Activated CD8-positive, alpha-beta T cell treated with anti-CD3 and anti-CD28 coated beads, Interleukin-2, amount 10 ng/mL, durations not matched to agents 7 days and 5 days (primary cell): ENCODE results near the gene ASTN2. TPM values are rescaled to one million over a fixed set of nuclear protein-coding genes. Genes with fewer than 3 reads are reported as not detected.
"Not testable (repeated sequence)": the region's sequence is repeated elsewhere in the genome, so short reads cannot be mapped to it uniquely, and the experiment has no call there.

ENCODE experiments used
- ATAC-seq: fragments of 150-1000 bp; cut with Tn5 transposase; one replicate; pipeline ENCODE4 v1.10.0; 2021; ENCODE audit warnings: moderate library complexity
- CTCF ChIA-PET: fragments of 350-600 bp; sonication (Branson Sonifier 250); formaldehyde crosslinking; loops from one replicate; lab custom pipeline; 2021; ENCODE audit warnings: antibody characterized with exemption; lab: Charles Lee
- POLR2A ChIA-PET: fragments of 350-600 bp; sonication (Branson Sonifier 250); formaldehyde crosslinking; loops from one replicate; lab custom pipeline; 2021; ENCODE audit warnings: antibody characterized with exemption; lab: Charles Lee
- DNase-seq: peaks from one replicate; pipeline ENCODE4 v3.0.0-alpha.2; 2020
- H3K27ac Mint-ChIP-seq: one replicate; pipeline ENCODE4 v1.8.0; 2021; ENCODE audit warnings: mild to moderate bottlenecking, mixed read lengths
- H3K27me3 Mint-ChIP-seq: one replicate; pipeline ENCODE4 v1.8.0; 2021; ENCODE audit warnings: low read depth, mixed read lengths
- H3K36me3 Mint-ChIP-seq: one replicate; pipeline ENCODE4 v1.8.0; 2021; ENCODE audit warnings: low read depth, mixed read lengths
- H3K4me1 Mint-ChIP-seq: one replicate; pipeline ENCODE4 v1.8.0; 2021; ENCODE audit warnings: low read depth, mixed read lengths
- H3K4me3 Mint-ChIP-seq: one replicate; pipeline ENCODE4 v1.8.0; 2021; ENCODE audit warnings: mild to moderate bottlenecking, mixed read lengths
- H3K9me3 Mint-ChIP-seq: one replicate; pipeline ENCODE4 v1.8.0; 2022; ENCODE audit warnings: mixed read lengths; ENCODE audit not compliant: insufficient read depth
- total RNA-seq, 2 experiments: library from RNA; stranded (reverse); gene quantifications; one replicate each; pipeline ENCODE4 v1.2.3, GENCODE V29; 2021

Gene ASTN2
- total RNA-seq, 2 experiments from 2014 or later, result 4.7 to 4.9 TPM

- Mint-ChIP-seq H3K36me3 (no peaks in the 10 kb centered on the region), H3K4me3 (no peak overlapping the region), H3K27me3 (no peaks in the 10 kb centered on the region), H3K27ac (no peak overlapping the region), H3K4me1 (no peaks in the 10 kb centered on the region), H3K9me3 (peaks cover 3% of the 10 kb centered on the region)
- ChIA-PET CTCF (no interaction called here), POLR2A (no interaction called here)
- ATAC-seq (no peak), DNase-seq (no peak)
Observed at GRCh38 chr9:116905171-116905588, 509.7 kb downstream of the ASTN2 start.

- Mint-ChIP-seq H3K4me1 (no peaks in the 10 kb centered on the region), H3K27me3 (no peaks in the 10 kb centered on the region), H3K9me3 (peaks cover 8% of the 10 kb centered on the region), H3K4me3 (no peak overlapping the region), H3K36me3 (no peaks in the 10 kb centered on the region), H3K27ac (no peak overlapping the region)
- no peak for DNase-seq
- no peak for ATAC-seq
- POLR2A ChIA-PET, result no interaction called here
- CTCF ChIA-PET, result no interaction called here
Observed at GRCh38 chr9:116904165-116904564, 510.7 kb downstream of the ASTN2 start.

- H3K27ac Mint-ChIP-seq, result no peak overlapping the region
- H3K36me3 Mint-ChIP-seq, result no peaks in the 10 kb centered on the region
- no peaks in the 10 kb centered on the region for H3K27me3 Mint-ChIP-seq
- POLR2A ChIA-PET, result no interaction called here
- no peak overlapping the region for H3K4me3 Mint-ChIP-seq
- H3K4me1 Mint-ChIP-seq, result no peaks in the 10 kb centered on the region
- H3K9me3 Mint-ChIP-seq, result peaks cover 14% of the 10 kb centered on the region
- ATAC-seq (no peak), DNase-seq (no peak)
- CTCF ChIA-PET, result no interaction called here
Observed at GRCh38 chr9:116901260-116901659, 513.6 kb downstream of the ASTN2 start.

- Mint-ChIP-seq H3K36me3 (no peaks in the 10 kb centered on the region), H3K4me3 (no peak overlapping the region), H3K27ac (no peak overlapping the region), H3K27me3 (no peaks in the 10 kb centered on the region), H3K9me3 (peaks cover 14% of the 10 kb centered on the region), H3K4me1 (no peaks in the 10 kb centered on the region)
- ATAC-seq (no peak), DNase-seq (no peak)
- POLR2A ChIA-PET, result no interaction called here
- CTCF ChIA-PET, result no interaction called here
Observed at GRCh38 chr9:116900543-116900942, 514.3 kb downstream of the ASTN2 start.

- Mint-ChIP-seq H3K27me3 (no peaks in the 10 kb centered on the region), H3K9me3 (peaks cover 14% of the 10 kb centered on the region), H3K4me1 (no peaks in the 10 kb centered on the region), H3K4me3 (no peak overlapping the region), H3K27ac (no peak overlapping the region), H3K36me3 (no peaks in the 10 kb centered on the region)
- CTCF ChIA-PET, result no interaction called here
- ATAC-seq, result no peak
- POLR2A ChIA-PET, result no interaction called here
- DNase-seq, result no peak
Observed at GRCh38 chr9:116900007-116900367, 514.9 kb downstream of the ASTN2 start.

- no peak for ATAC-seq
- Mint-ChIP-seq H3K27ac (no peak overlapping the region), H3K36me3 (no peaks in the 10 kb centered on the region), H3K27me3 (no peaks in the 10 kb centered on the region), H3K4me3 (no peak overlapping the region), H3K4me1 (no peaks in the 10 kb centered on the region), H3K9me3 (peaks cover 14% of the 10 kb centered on the region)
- no peak for DNase-seq
- POLR2A ChIA-PET, result no interaction called here
- CTCF ChIA-PET, result no interaction called here
Observed at GRCh38 chr9:116899337-116900006, 515.4 kb downstream of the ASTN2 start.

GRCh38 chr9:116898131-116898530 is 516.7 kb downstream of the ASTN2 start:
- H3K27me3 Mint-ChIP-seq, H3K4me3 Mint-ChIP-seq, H3K36me3 Mint-ChIP-seq, ATAC-seq, H3K4me1 Mint-ChIP-seq, POLR2A ChIA-PET, DNase-seq, CTCF ChIA-PET, H3K27ac Mint-ChIP-seq: not testable (repeated sequence)
- H3K9me3 Mint-ChIP-seq, result peaks cover 14% of the 10 kb centered on the region

- Mint-ChIP-seq H3K4me3 (no peak overlapping the region), H3K4me1 (no peaks in the 10 kb centered on the region), H3K27ac (no peak overlapping the region), H3K27me3 (no peaks in the 10 kb centered on the region), H3K36me3 (no peaks in the 10 kb centered on the region), H3K9me3 (peaks cover 14% of the 10 kb centered on the region)
- ATAC-seq (no peak), DNase-seq (no peak)
- ChIA-PET CTCF (no interaction called here), POLR2A (no interaction called here)
Observed at GRCh38 chr9:116897201-116897600, 517.7 kb downstream of the ASTN2 start.

GRCh38 chr9:116895961-116896360 is 518.9 kb downstream of the ASTN2 start:
- no peaks in the 10 kb centered on the region for H3K27me3 Mint-ChIP-seq
- H3K9me3 Mint-ChIP-seq, result peaks cover 14% of the 10 kb centered on the region
- DNase-seq (no peak), ATAC-seq (no peak)
- POLR2A ChIA-PET, result no interaction called here
- H3K36me3 Mint-ChIP-seq, result no peaks in the 10 kb centered on the region
- no peaks in the 10 kb centered on the region for H3K4me1 Mint-ChIP-seq
- CTCF ChIA-PET, result no interaction called here
- H3K27ac Mint-ChIP-seq, result no peak overlapping the region
- no peak overlapping the region for H3K4me3 Mint-ChIP-seq

GRCh38 chr9:116891424-116891823 is 523.4 kb downstream of the ASTN2 start:
- no peak for ATAC-seq
- ChIA-PET CTCF (no interaction called here), POLR2A (no interaction called here)
- no peaks in the 10 kb centered on the region for H3K9me3 Mint-ChIP-seq
- no peak for DNase-seq
- H3K36me3 Mint-ChIP-seq, result no peaks in the 10 kb centered on the region
- H3K4me3 Mint-ChIP-seq, result no peak overlapping the region
- H3K27ac Mint-ChIP-seq, result no peak overlapping the region
- H3K27me3 Mint-ChIP-seq, result no peaks in the 10 kb centered on the region
- H3K4me1 Mint-ChIP-seq, result no peaks in the 10 kb centered on the region

- H3K9me3 Mint-ChIP-seq, H3K27ac Mint-ChIP-seq, ATAC-seq, CTCF ChIA-PET, POLR2A ChIA-PET, H3K27me3 Mint-ChIP-seq, DNase-seq, H3K36me3 Mint-ChIP-seq, H3K4me3 Mint-ChIP-seq, H3K4me1 Mint-ChIP-seq: not testable (repeated sequence)
Observed at GRCh38 chr9:116888476-116888875, 526.4 kb downstream of the ASTN2 start.

- ChIA-PET POLR2A (no interaction called here), CTCF (no interaction called here)
- H3K27me3 Mint-ChIP-seq, result no peaks in the 10 kb centered on the region
- no peaks in the 10 kb centered on the region for H3K9me3 Mint-ChIP-seq
- H3K27ac Mint-ChIP-seq, result no peak overlapping the region
- H3K4me3 Mint-ChIP-seq, result no peak overlapping the region
- H3K36me3 Mint-ChIP-seq, result no peaks in the 10 kb centered on the region
- H3K4me1 Mint-ChIP-seq, result no peaks in the 10 kb centered on the region
- no peak for ATAC-seq
- no peak for DNase-seq
Observed at GRCh38 chr9:116888066-116888465, 526.8 kb downstream of the ASTN2 start.

- ATAC-seq (no peak), DNase-seq (no peak)
- Mint-ChIP-seq H3K27me3 (no peaks in the 10 kb centered on the region), H3K4me1 (no peaks in the 10 kb centered on the region), H3K36me3 (no peaks in the 10 kb centered on the region), H3K9me3 (no peaks in the 10 kb centered on the region), H3K4me3 (no peak overlapping the region), H3K27ac (no peak overlapping the region)
- CTCF ChIA-PET, result no interaction called here
- POLR2A ChIA-PET, result no interaction called here
Observed at GRCh38 chr9:116883676-116884075, 531.2 kb downstream of the ASTN2 start.
